Activated T-cell treated with anti-CD3 and anti-CD28 coated beads, Interleukin-2, amount 50 U/mL, for 4 hours (primary cell): ENCODE results near the gene FILIP1. TPM values are rescaled to one million over a fixed set of nuclear protein-coding genes. Genes with fewer than 3 reads are reported as not detected.

Experiments
- ATAC-seq, 2 donors: fragments of 200-7000 bp; cut with Tn5 transposase; one replicate each; pipeline ENCODE4 v1.10.0; 2021
- DNase-seq: peaks from one replicate; pipeline ENCODE4 v3.0.0-alpha.2; 2020
- H3K27me3 Mint-ChIP-seq: one replicate; pipeline ENCODE4 v1.8.0; 2021; ENCODE audit warnings: low read depth, mixed read lengths
- H3K36me3 Mint-ChIP-seq: one replicate; pipeline ENCODE4 v1.8.0; 2022; ENCODE audit warnings: mixed read lengths; ENCODE audit not compliant: insufficient read depth
- H3K4me1 Mint-ChIP-seq: one replicate; pipeline ENCODE4 v1.8.0; 2021; ENCODE audit warnings: low read depth, mixed read lengths
- H3K4me3 Mint-ChIP-seq: one replicate; pipeline ENCODE4 v1.8.0; 2021; ENCODE audit warnings: mild to moderate bottlenecking, moderate library complexity, mixed read lengths
- H3K9me3 Mint-ChIP-seq: one replicate; pipeline ENCODE4 v1.8.0; 2021; ENCODE audit warnings: mixed read lengths
- total RNA-seq, 3 donors: library from RNA; stranded (reverse); gene quantifications; one replicate each; pipeline ENCODE4 v1.2.1, GENCODE V29; 2021

Gene FILIP1
- total RNA-seq, 3 donors from 2014 or later = 0.05 TPM; not detected in 2

GRCh38 chr6:75348882-75349261 is 144.7 kb downstream of the FILIP1 start:
- Mint-ChIP-seq H3K4me1 (peaks cover 3% of the 10 kb centered on the region), H3K4me3 (no peak overlapping the region)
- no peak for ATAC-seq

GRCh38 chr6:75347898-75348610 is 145.5 kb downstream of the FILIP1 start:
- Mint-ChIP-seq H3K27me3 (peaks cover 31% of the 10 kb centered on the region), H3K4me3 (no peak overlapping the region), H3K4me1 (peaks cover 3% of the 10 kb centered on the region), H3K9me3 (no peaks in the 10 kb centered on the region), H3K36me3 (no peaks in the 10 kb centered on the region)
- DNase-seq = no peak
- ATAC-seq = no peak

More at GRCh38 chr6:75348882-75349261, 144.7 kb downstream of the FILIP1 start:
- Mint-ChIP-seq H3K27me3 (peaks cover 33% of the 10 kb centered on the region), H3K36me3 (no peaks in the 10 kb centered on the region), H3K9me3 (no peaks in the 10 kb centered on the region)
- DNase-seq = no peak

GRCh38 chr6:75345413-75345812 is 148.2 kb downstream of the FILIP1 start:
- DNase-seq (no peak), ATAC-seq (no peak)
- H3K4me1 Mint-ChIP-seq = peaks cover 3% of the 10 kb centered on the region
- H3K4me3 Mint-ChIP-seq = no peak overlapping the region
- no peaks in the 10 kb centered on the region for H3K36me3 Mint-ChIP-seq
- H3K9me3 Mint-ChIP-seq = no peaks in the 10 kb centered on the region
- H3K27me3 Mint-ChIP-seq = peaks cover 24% of the 10 kb centered on the region

- Mint-ChIP-seq H3K9me3 (no peaks in the 10 kb centered on the region), H3K27me3 (peaks cover 18% of the 10 kb centered on the region), H3K36me3 (no peaks in the 10 kb centered on the region), H3K4me1 (no peaks in the 10 kb centered on the region), H3K4me3 (no peak overlapping the region)
- ATAC-seq = no peak
- no peak for DNase-seq
Observed at GRCh38 chr6:75344455-75344854, 149.1 kb downstream of the FILIP1 start.

- H3K36me3 Mint-ChIP-seq = no peaks in the 10 kb centered on the region
- H3K9me3 Mint-ChIP-seq = no peaks in the 10 kb centered on the region
- DNase-seq (no peak), ATAC-seq (no peak)
- no peak overlapping the region for H3K4me3 Mint-ChIP-seq
- no peaks in the 10 kb centered on the region for H3K4me1 Mint-ChIP-seq
- peaks cover 18% of the 10 kb centered on the region for H3K27me3 Mint-ChIP-seq
Observed at GRCh38 chr6:75344021-75344420, 149.6 kb downstream of the FILIP1 start.

GRCh38 chr6:75337835-75338580 is 155.6 kb downstream of the FILIP1 start:
- no peaks in the 10 kb centered on the region for H3K4me1 Mint-ChIP-seq
- DNase-seq (no peak), ATAC-seq (no peak)
- no peaks in the 10 kb centered on the region for H3K36me3 Mint-ChIP-seq
- peaks cover 7% of the 10 kb centered on the region for H3K27me3 Mint-ChIP-seq
- no peak overlapping the region for H3K4me3 Mint-ChIP-seq
- H3K9me3 Mint-ChIP-seq = no peaks in the 10 kb centered on the region

- Mint-ChIP-seq H3K9me3 (no peaks in the 10 kb centered on the region), H3K27me3 (peaks cover 10% of the 10 kb centered on the region), H3K4me1 (no peaks in the 10 kb centered on the region), H3K4me3 (no peak overlapping the region), H3K36me3 (no peaks in the 10 kb centered on the region)
- DNase-seq = no peak
- ATAC-seq = no peak
Observed at GRCh38 chr6:75334266-75335040, 159.1 kb downstream of the FILIP1 start.

- no peak overlapping the region for H3K4me3 Mint-ChIP-seq
- ATAC-seq (no peak), DNase-seq (no peak)
- H3K36me3 Mint-ChIP-seq = no peaks in the 10 kb centered on the region
- peaks cover 12% of the 10 kb centered on the region for H3K27me3 Mint-ChIP-seq
- H3K9me3 Mint-ChIP-seq = no peaks in the 10 kb centered on the region
- no peaks in the 10 kb centered on the region for H3K4me1 Mint-ChIP-seq
Observed at GRCh38 chr6:75333676-75334200, 159.9 kb downstream of the FILIP1 start.

GRCh38 chr6:75331151-75331550 is 162.4 kb downstream of the FILIP1 start:
- peaks cover 11% of the 10 kb centered on the region for H3K27me3 Mint-ChIP-seq
- H3K4me3 Mint-ChIP-seq = no peak overlapping the region
- H3K4me1 Mint-ChIP-seq = no peaks in the 10 kb centered on the region
- ATAC-seq = no peak
- no peaks in the 10 kb centered on the region for H3K9me3 Mint-ChIP-seq
- no peaks in the 10 kb centered on the region for H3K36me3 Mint-ChIP-seq
- no peak for DNase-seq

- Mint-ChIP-seq H3K4me1 (no peaks in the 10 kb centered on the region), H3K4me3 (no peak overlapping the region), H3K27me3 (peaks cover 14% of the 10 kb centered on the region), H3K9me3 (no peaks in the 10 kb centered on the region), H3K36me3 (no peaks in the 10 kb centered on the region)
- no peak for DNase-seq
- no peak for ATAC-seq
Observed at GRCh38 chr6:75329703-75330102, 163.9 kb downstream of the FILIP1 start.

GRCh38 chr6:75327807-75328206 is 165.8 kb downstream of the FILIP1 start:
- Mint-ChIP-seq H3K4me3 (no peak overlapping the region), H3K27me3 (peaks cover 11% of the 10 kb centered on the region), H3K4me1 (no peaks in the 10 kb centered on the region), H3K36me3 (no peaks in the 10 kb centered on the region), H3K9me3 (no peaks in the 10 kb centered on the region)
- ATAC-seq (no peak), DNase-seq (no peak)

GRCh38 chr6:75326557-75327258 is 166.9 kb downstream of the FILIP1 start:
- no peaks in the 10 kb centered on the region for H3K4me1 Mint-ChIP-seq
- no peaks in the 10 kb centered on the region for H3K9me3 Mint-ChIP-seq
- peaks cover 8% of the 10 kb centered on the region for H3K27me3 Mint-ChIP-seq
- ATAC-seq (no peak), DNase-seq (no peak)
- H3K4me3 Mint-ChIP-seq = no peak overlapping the region
- H3K36me3 Mint-ChIP-seq = no peaks in the 10 kb centered on the region

- Mint-ChIP-seq H3K36me3 (no peaks in the 10 kb centered on the region), H3K27me3 (peaks cover 20% of the 10 kb centered on the region), H3K4me1 (no peaks in the 10 kb centered on the region), H3K4me3 (no peak overlapping the region), H3K9me3 (no peaks in the 10 kb centered on the region)
- DNase-seq (no peak), ATAC-seq (no peak)
Observed at GRCh38 chr6:75318900-75319299, 174.7 kb downstream of the FILIP1 start.
